HG02943 (cell line): ENCODE measurements around the gene SRPRB.

Experiments
- ATAC-seq: cut with Tn5 transposase; IDR thresholded peaks from one replicate; pipeline ENCODE4 v1.9.1; 2021; ENCODE audit warnings: mild to moderate bottlenecking, low read depth, moderate library complexity; ENCODE audit not compliant: unreplicated experiment

The SRPRB gene

DNA sequence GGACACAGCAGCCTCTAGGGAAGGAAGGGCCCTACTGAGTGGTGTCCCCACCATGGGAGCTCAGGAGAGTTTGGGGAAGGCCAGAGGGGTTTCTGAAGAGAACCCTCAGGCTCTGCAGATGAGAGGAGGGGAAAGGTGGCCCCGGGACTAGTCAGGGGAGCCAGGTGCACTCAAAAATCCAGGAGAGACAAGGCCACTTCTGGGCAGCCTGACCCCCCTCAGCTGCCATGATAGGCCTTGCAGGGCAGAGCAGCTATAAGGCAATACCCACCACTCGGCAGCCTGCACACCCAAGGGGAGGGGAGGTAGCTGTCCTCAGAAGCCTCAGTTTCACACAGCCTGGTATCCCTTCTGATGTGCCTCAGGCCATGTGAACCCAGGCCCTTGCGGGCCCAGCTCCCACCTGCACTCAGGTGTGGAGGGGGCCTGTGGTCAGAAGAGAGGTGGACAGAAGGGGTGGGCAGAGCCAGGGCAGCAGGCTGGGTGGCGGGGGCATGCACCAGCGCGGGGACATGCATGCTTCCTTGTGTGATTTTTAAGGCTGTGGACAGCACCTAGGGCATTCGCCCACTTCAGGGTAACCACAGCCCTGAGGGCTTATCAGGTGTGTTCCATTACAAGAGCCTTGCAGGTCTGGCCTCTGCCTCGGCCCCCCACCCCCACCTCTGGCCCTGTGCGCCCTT lies 34.6 kb downstream of the SRPRB start:
- ATAC-seq, result no peak

DNA sequence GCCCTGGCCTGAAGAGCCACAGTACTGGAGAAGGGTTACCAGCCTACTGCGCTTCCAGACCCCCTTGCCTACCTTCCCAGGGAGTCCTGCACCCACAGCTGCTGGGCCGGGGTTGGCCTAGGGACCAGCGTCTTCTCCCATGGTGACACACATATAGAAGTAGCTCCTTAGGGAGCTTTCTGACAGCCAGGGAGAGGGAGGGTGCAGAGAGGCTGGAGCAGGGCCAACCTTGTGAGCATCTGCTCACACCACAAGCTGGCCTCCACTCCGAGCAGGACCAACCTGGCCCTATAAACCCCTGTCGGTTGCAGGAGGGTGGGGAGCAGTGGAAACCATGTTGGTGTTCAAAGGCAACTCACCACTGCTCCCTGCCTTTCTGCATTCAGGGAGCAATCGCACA lies 35.2 kb downstream of the SRPRB start:
- ATAC-seq, result no peak

- ATAC-seq, result no peak
Observed at GRCh38 chr3:133841196-133841595, 35.6 kb downstream of the SRPRB start.

DNA sequence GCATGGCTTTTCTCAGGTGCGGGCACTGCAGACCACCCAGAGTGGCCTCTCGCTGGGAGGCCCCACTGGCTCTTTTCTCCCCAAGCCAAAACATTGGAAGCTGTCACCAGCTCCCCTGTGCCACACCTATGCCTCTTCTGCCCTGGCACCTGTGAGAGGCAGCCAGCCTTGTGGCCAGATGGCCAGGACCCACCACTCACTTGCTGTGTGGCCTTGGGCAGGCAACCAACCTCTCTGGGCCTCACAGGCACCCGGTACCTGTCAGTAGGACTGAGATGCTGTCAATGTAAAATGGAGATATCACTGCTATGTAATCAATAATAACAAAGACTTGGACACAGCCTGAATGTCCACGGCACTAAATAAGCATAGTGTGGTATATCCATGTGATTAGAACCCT lies 36.5 kb downstream of the SRPRB start:
- ATAC-seq, result no peak

- no peak for ATAC-seq
Observed at GRCh38 chr3:133843634-133844033, 38.0 kb downstream of the SRPRB start.

- no peak for ATAC-seq
Observed at GRCh38 chr3:133845127-133845526, 39.5 kb downstream of the SRPRB start.

GRCh38 chr3:133849346-133849745 lies 43.7 kb downstream of the SRPRB start:
- ATAC-seq, result no peak

GRCh38 chr3:133850034-133850433 lies 44.4 kb downstream of the SRPRB start:
- ATAC-seq, result no peak

DNA sequence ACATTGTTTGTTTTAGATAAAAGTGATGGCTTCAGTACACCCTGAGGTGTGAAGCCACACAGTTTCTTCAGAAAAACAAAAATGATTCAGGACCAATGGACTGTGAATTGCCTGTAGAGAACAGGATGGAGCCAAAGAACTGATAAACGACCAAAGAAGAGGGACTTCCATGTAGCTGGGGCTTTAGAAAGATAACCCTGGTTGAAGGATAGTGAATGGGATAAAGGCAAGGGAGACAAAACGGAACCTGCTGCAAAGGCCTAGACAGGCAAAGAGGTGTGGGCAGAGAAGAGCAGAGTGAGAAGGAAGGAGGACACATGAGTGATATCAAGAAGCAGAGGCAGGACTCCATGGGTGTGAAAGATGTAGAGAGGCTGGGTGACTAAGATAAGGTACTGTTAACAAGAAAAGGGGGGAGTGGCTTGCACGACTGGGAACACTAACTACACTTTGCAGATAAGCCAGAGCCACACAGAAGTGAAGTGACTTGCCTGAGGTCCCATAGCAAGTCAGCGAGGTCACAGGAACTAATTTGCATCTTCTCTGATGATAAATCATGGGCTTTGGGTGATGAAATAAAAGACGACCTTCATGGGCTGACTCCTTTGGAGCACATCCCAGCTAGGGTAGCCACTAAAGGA lies 45.8 kb downstream of the SRPRB start:
- no peak for ATAC-seq

GRCh38 chr3:133851931-133852330 lies 46.3 kb downstream of the SRPRB start:
- no peak for ATAC-seq

GRCh38 chr3:133853063-133853924 lies 47.7 kb downstream of the SRPRB start:
- ATAC-seq, result no peak

DNA sequence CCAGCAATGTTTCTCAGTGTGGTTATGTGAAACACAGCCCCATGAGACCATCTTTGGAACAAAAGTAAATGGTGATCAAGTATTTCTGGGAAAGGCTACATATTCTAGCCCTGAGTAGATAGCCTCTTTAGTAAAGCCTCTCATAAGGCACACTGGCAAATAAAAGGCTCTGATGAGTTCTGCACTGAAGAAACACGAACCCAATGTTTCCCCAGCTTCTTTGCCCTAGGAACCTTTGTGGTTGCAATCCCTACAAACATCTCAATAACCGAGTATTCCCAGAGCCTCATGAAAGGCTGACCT lies 48.3 kb downstream of the SRPRB start:
- ATAC-seq, result no peak

- no peak for ATAC-seq
Observed at GRCh38 chr3:133854264-133855001, 48.8 kb downstream of the SRPRB start.

DNA sequence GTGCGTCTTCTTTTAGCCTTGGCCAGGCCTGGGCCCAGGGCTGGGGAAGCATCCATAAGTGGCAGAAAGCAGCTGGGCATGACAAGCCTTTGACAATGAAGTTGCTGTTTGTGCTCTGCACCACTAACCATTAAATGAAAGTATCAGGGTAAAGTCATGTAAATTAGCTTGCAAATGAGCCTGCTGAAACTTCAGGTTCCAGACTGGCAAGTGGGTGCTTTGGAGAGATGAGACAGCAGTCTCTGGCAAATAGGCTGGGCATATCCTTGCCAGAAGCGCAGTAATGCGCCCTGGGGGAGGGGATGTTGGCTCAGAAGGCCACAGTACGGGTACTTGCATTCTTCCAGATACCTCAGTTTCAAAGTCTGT lies 49.4 kb downstream of the SRPRB start:
- no peak for ATAC-seq

GRCh38 chr3:133855772-133856171 lies 50.2 kb downstream of the SRPRB start:
- ATAC-seq, result no peak

GRCh38 chr3:133856316-133856715 lies 50.7 kb downstream of the SRPRB start:
- ATAC-seq, result no peak

DNA sequence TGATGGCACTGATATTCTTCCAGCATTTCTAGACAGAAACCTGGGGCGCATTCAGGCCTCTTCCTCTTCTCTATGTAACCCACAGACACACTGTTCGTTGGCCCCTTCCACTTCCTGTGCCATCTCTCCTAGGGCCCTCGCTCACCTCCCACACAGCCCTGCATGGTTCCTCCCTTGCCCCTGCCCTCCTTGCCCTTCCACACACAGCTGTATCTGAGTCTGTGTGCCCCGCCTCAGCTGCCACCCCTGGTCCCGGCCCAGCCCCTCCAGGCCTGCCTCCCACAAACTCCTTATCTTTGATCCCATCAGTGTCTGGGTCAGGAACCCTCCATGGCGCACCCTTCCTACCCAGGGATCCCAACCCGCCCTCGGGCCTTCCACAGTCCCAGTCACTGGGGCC lies 52.2 kb downstream of the SRPRB start:
- no peak for ATAC-seq

DNA sequence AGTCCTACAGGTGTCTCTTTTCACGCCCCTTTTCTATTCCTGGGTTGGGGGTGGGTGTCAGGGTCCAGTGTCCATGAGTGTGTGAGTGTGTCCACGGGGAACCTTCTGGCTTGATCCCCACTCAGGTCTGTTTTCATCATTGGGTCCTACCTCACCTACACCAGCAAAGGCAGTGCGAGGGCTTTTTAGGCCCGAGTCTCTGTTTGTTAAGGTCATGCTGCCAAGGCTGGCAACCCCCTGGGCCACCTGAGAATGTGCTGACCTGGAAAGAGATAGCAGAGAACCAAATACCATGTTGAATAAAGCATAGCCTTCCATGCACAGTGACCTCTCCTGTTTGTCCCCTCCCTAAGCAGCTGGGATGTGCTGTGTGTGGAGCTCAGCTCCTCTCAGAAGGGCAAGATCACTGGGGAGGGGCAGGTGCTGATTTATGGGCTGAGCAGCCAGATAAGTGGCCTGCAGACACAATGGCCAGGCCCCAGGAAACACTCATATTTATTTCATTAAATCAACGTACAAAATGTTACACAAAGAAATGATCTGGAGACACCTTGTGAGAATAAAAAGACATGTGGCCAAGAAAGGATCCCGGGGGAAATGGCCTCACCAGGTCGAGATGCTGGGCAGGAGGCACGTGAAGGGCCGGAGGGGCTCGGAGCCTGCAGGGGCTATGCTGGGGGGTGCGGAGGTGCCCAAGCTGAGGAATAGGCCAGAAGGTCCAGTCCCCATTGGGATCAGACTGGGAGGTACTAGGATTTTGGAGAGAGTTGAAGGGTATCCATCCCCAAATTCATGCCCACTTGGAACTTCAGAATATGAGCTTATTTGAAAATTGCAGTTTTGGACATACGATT lies 54.0 kb downstream of the SRPRB start:
- no peak for ATAC-seq

DNA sequence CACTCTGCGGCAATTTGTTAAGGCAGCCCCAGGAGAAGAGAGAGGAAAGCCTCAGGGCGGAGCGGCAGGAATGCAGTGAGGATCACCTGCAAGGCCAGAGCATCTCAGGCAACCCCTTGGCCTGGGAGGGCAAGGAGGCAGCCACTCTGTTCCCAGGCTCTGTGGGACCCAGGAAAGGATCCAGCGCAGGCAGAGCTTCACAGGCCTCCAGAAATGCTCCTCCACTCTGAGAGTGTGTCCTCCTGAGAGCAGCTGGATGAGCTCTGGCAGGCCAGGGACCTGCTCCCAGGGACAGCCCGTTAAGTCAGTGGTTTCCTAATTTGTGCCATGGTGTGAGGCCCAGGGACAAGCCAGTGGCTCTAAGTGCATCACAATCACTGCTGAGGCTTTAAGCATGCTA lies 54.9 kb downstream of the SRPRB start:
- no peak for ATAC-seq

DNA sequence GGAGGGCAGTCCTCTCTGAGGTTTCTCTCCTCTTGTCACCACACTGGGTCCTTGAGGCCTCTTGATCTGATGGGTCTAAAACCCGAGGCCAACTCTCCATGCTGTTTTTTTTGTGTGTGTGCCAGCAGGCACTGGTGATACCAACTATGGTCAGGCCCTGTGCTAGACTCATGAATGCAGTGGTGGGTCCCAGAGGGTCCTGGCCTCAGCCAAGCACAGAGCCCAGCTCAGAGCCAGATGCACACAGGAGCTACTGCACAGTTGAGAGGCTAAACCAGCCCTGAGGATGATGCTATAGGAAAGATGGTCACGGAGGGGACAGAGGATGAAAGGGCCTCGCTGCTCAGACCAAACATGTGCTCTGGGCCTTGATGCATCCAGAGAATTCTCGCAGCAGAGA lies 56.5 kb downstream of the SRPRB start:
- ATAC-seq, result no peak
